ENCODE measurements around the gene C1orf21.

The C1orf21 gene

GRCh38 chr1:184485751-184486723 is 99.2 kb downstream of the C1orf21 start:
- no peak for DNase-seq (ENCODE audit: low read depth)

- DNase-seq (ENCODE audit: low read depth) = no peak
Measured at GRCh38 chr1:184486761-184487445, 100.1 kb downstream of the C1orf21 start.

GRCh38 chr1:184487531-184488193 is 100.8 kb downstream of the C1orf21 start:
- no peak for DNase-seq (ENCODE audit: low read depth)

GRCh38 chr1:184489908-184490307 is 103.1 kb downstream of the C1orf21 start:
- no peak for DNase-seq (ENCODE audit: low read depth)

GRCh38 chr1:184492536-184492935 is 105.7 kb downstream of the C1orf21 start:
- no peak for DNase-seq (ENCODE audit: low read depth)

- DNase-seq (ENCODE audit: low read depth) = no peak
Measured at GRCh38 chr1:184493987-184494388, 107.2 kb downstream of the C1orf21 start.

GRCh38 chr1:184494929-184495328 is 108.1 kb downstream of the C1orf21 start:
- no peak for DNase-seq (ENCODE audit: low read depth)

GRCh38 chr1:184497959-184498723 is 111.3 kb downstream of the C1orf21 start:
- DNase-seq (ENCODE audit: low read depth) = no peak

GRCh38 chr1:184499616-184500015 is 112.8 kb downstream of the C1orf21 start:
- no peak for DNase-seq (ENCODE audit: low read depth)

GRCh38 chr1:184502161-184502560 is 115.3 kb downstream of the C1orf21 start:
- no peak for DNase-seq (ENCODE audit: low read depth)

GRCh38 chr1:184503221-184503749 is 116.5 kb downstream of the C1orf21 start:
- no peak for DNase-seq (ENCODE audit: low read depth)

- DNase-seq (ENCODE audit: low read depth) = no peak
Measured at GRCh38 chr1:184504040-184504954, 117.5 kb downstream of the C1orf21 start.

- DNase-seq (ENCODE audit: low read depth) = no peak
Measured at GRCh38 chr1:184504955-184505338, 118.1 kb downstream of the C1orf21 start.

GRCh38 chr1:184506481-184506880 is 119.7 kb downstream of the C1orf21 start:
- DNase-seq (ENCODE audit: low read depth) = no peak

GRCh38 chr1:184507165-184507564 is 120.3 kb downstream of the C1orf21 start:
- no peak for DNase-seq (ENCODE audit: low read depth)

GRCh38 chr1:184507604-184508280 is 120.9 kb downstream of the C1orf21 start:
- DNase-seq (ENCODE audit: low read depth) = no peak

- DNase-seq (ENCODE audit: low read depth) = no peak
Measured at GRCh38 chr1:184509105-184509504, 122.3 kb downstream of the C1orf21 start.

GRCh38 chr1:184510110-184510509 is 123.3 kb downstream of the C1orf21 start:
- no peak for DNase-seq (ENCODE audit: low read depth)

GRCh38 chr1:184512724-184513123 is 125.9 kb downstream of the C1orf21 start:
- DNase-seq (ENCODE audit: low read depth) = no peak

GRCh38 chr1:184513421-184513820 is 126.6 kb downstream of the C1orf21 start:
- no peak for DNase-seq (ENCODE audit: low read depth)

Measured in stimulated activated CD8-positive, alpha-beta memory T cell treated with anti-CD3 and anti-CD28 coated beads, Interleukin-15, amount 100 ng/mL, for 24 hours (primary cell).